HepG2 (cell line): ENCODE results near the gene ADGRL3.

ENCODE experiments used
- CREM ChIP-seq, 2 experiments: sonication (generic) in 1 of 2; formaldehyde crosslinking in 1 of 2; IDR thresholded peaks; 2 replicates each; pipeline versions ENCODE4 v1.4.0 to v1.6.1; 2016 to 2020; ENCODE audit warnings: antibody characterized with exemption in 1 of 2, mild to moderate bottlenecking in 1 of 2, missing genetic modification reagents in 1 of 2
- DR1 ChIP-seq: sonication (generic); formaldehyde crosslinking; IDR thresholded peaks from 2 replicates; pipeline ENCODE4 v1.8.0; 2021; ENCODE audit warnings: mild to moderate bottlenecking, missing genetic modification reagents, inconsistent platforms
- EHMT2 ChIP-seq: fragments of 200-600 bp; sonication (generic); IDR thresholded peaks from 2 replicates; pipeline ENCODE4 v1.7.0; 2017; ENCODE audit warnings: antibody characterized with exemption, low read depth, low read length, borderline replicate concordance
- FOXA3 ChIP-seq: IDR thresholded peaks from 2 replicates; pipeline ENCODE4 v1.6.1; 2016; ENCODE audit warnings: missing genetic modification reagents, missing compliant biosample characterization
- NR2F6 ChIP-seq, 2 experiments: IDR thresholded peaks; 2 replicates each; pipeline ENCODE4 v1.6.1; 2016; ENCODE audit warnings: antibody characterized with exemption in 1 of 2, mild to moderate bottlenecking in 1 of 2
- ZSCAN30 ChIP-seq: sonication (generic); formaldehyde crosslinking; IDR thresholded peaks from 2 replicates; pipeline ENCODE4 v1.5.0; 2020; ENCODE audit warnings: mild to moderate bottlenecking, missing genetic modification reagents

DNA sequence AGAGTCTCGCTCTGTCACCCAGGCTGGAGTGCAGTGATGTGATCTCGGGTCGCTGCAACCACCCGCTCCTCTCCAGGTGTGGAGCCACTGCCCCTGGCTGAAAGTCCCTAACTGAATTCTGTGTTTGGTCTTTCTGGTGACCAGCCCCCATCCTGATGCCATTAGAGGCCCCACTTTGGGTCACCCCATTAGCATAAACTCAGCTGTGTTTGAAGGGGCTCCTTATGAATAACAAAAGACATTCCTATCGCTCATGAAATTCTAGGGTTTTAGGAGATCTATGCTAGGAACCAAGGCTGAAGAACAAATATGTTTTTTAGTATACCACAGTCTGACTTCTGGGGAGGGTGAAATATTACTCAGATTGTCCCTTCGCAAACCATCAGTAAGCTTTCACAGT, 652.9 kb downstream of the ADGRL3 start:
- TF ChIP-seq CREM (IDR thresholded peaks at IDR 0.05) (no peak), CREM (CRISPR knock-in tag; IDR thresholded peaks at IDR 0.05) (no peak), NR2F6 (IDR thresholded peaks at IDR 0.05) (no peak), NR2F6 (CRISPR knock-in tag; IDR thresholded peaks at IDR 0.05) (no peak), FOXA3 (CRISPR knock-in tag) (no peak), ZSCAN30 (CRISPR knock-in tag) (no peak), EHMT2 (no peak), DR1 (CRISPR knock-in tag) (no peak)
